ENCODE results near the gene PARP4. TPM values are rescaled to one million over a fixed set of nuclear protein-coding genes. Genes with fewer than 3 reads are reported as not detected.
A peak's percentile ranks its signal among the peaks of the same experiment; 100 is the strongest.
"Not testable (repeated sequence)": the region's sequence is repeated elsewhere in the genome, so short reads cannot be mapped to it uniquely, and the experiment has no call there.

PARP4 gene
- polyA plus RNA-seq, 1 donor from 2014 or later: 0.76 TPM

GRCh38 chr13:24557081-24557480, 44.5 kb upstream of the PARP4 start (continued):
- TF ChIP-seq REST (IDR thresholded peaks at IDR 0.05; ENCODE audit: borderline replicate concordance): no peak

- not testable (repeated sequence) for H3K9me2 ChIP-seq (ENCODE audit: insufficient read depth, low read length); H3K27me3 ChIP-seq (ENCODE audit: insufficient read depth, low read depth, low read length); H3K36me3 ChIP-seq (ENCODE audit: insufficient read depth, low read length); H3K4me2 ChIP-seq (ENCODE audit: low read length); H3K9me3 ChIP-seq (ENCODE audit: low read length); H3K27ac ChIP-seq (ENCODE audit: low read length); H3F3A ChIP-seq (ENCODE audit: insufficient read depth, low read length, poor library complexity, severe bottlenecking); H3K9ac ChIP-seq (ENCODE audit: low read length); H3K79me2 ChIP-seq (replicated peaks; ENCODE audit: insufficient read depth, low read length); H3K4me3 ChIP-seq (ENCODE audit: low read length); H2AFZ ChIP-seq (ENCODE audit: low read depth, low read length); H4K20me1 ChIP-seq (ENCODE audit: insufficient read depth)
Measured at GRCh38 chr13:24553892-24554291, 41.3 kb upstream of the PARP4 start.

GRCh38 chr13:24541476-24542352, 29.1 kb upstream of the PARP4 start:
- not testable (repeated sequence) for H3K4me2 ChIP-seq (ENCODE audit: low read length); H2AFZ ChIP-seq (ENCODE audit: low read depth, low read length); H3K9me3 ChIP-seq (ENCODE audit: low read length); H4K20me1 ChIP-seq (ENCODE audit: insufficient read depth); H3F3A ChIP-seq (ENCODE audit: insufficient read depth, low read length, poor library complexity, severe bottlenecking); H3K79me2 ChIP-seq (replicated peaks; ENCODE audit: insufficient read depth, low read length); H3K36me3 ChIP-seq (ENCODE audit: insufficient read depth, low read length); H3K9me2 ChIP-seq (ENCODE audit: insufficient read depth, low read length); H3K27ac ChIP-seq (ENCODE audit: low read length); H3K9ac ChIP-seq (ENCODE audit: low read length)
- peaks cover 27% of the 10 kb centered on the region for H3K27me3 ChIP-seq (ENCODE audit: insufficient read depth, low read depth, low read length)
- H3K4me3 ChIP-seq (ENCODE audit: low read length): peak overlapping the region; percentile 63

- TF ChIP-seq SMC3 (conservative IDR thresholded peaks at IDR 0.05; ENCODE audit: poor library complexity): no peak
- no peak for TF ChIP-seq TAF1 (IDR thresholded peaks at IDR 0.05; ENCODE audit: low read depth)
- no peak for TF ChIP-seq EP300 (conservative IDR thresholded peaks at IDR 0.05; ENCODE audit: poor library complexity, severe bottlenecking)
- TF ChIP-seq POLR2AphosphoS5 (IDR thresholded peaks at IDR 0.05): no peak
- no peak for TF ChIP-seq MXI1 (conservative IDR thresholded peaks at IDR 0.05; ENCODE audit: poor library complexity, severe bottlenecking)
- no peak for TF ChIP-seq REST (IDR thresholded peaks at IDR 0.05; ENCODE audit: borderline replicate concordance)
- TF ChIP-seq EZH2 (IDR thresholded peaks at IDR 0.05; ENCODE audit: borderline replicate concordance, insufficient read depth, low read length, poor library complexity, severe bottlenecking): no peak
- Histone ChIP-seq H2AFZ (ENCODE audit: low read depth, low read length) (no peak overlapping the region), H4K20me1 (ENCODE audit: insufficient read depth) (no peaks in the 10 kb centered on the region), H3K79me2 (replicated peaks; ENCODE audit: insufficient read depth, low read length) (no peaks in the 10 kb centered on the region), H3K4me3 (ENCODE audit: low read length) (peak overlapping the region; percentile 63), H3K9me2 (ENCODE audit: insufficient read depth, low read length) (no peaks in the 10 kb centered on the region), H3K27ac (ENCODE audit: low read length) (no peak overlapping the region), H3K9me3 (ENCODE audit: low read length) (no peaks in the 10 kb centered on the region), H3K27me3 (ENCODE audit: insufficient read depth, low read depth, low read length) (peaks cover 27% of the 10 kb centered on the region), H3K9ac (ENCODE audit: low read length) (no peak overlapping the region), H3F3A (ENCODE audit: insufficient read depth, low read length, poor library complexity, severe bottlenecking) (no peaks in the 10 kb centered on the region), H3K36me3 (ENCODE audit: insufficient read depth, low read length) (no peaks in the 10 kb centered on the region), H3K4me2 (ENCODE audit: low read length) (no peak overlapping the region)
Measured at GRCh38 chr13:24541127-24541475, 28.5 kb upstream of the PARP4 start.

All from neural cell (in vitro differentiated cells).